ENCODE results near the gene USP21. TPM values are rescaled to one million over a fixed set of nuclear protein-coding genes. Genes with fewer than 3 reads are reported as not detected.

Gene USP21
- total and polyA plus RNA-seq, 2 of the 13 experiments (the other 11 are each of a cell fraction or from before 2014, with no cell fraction given): 10.1 to 33.1 TPM

DNA sequence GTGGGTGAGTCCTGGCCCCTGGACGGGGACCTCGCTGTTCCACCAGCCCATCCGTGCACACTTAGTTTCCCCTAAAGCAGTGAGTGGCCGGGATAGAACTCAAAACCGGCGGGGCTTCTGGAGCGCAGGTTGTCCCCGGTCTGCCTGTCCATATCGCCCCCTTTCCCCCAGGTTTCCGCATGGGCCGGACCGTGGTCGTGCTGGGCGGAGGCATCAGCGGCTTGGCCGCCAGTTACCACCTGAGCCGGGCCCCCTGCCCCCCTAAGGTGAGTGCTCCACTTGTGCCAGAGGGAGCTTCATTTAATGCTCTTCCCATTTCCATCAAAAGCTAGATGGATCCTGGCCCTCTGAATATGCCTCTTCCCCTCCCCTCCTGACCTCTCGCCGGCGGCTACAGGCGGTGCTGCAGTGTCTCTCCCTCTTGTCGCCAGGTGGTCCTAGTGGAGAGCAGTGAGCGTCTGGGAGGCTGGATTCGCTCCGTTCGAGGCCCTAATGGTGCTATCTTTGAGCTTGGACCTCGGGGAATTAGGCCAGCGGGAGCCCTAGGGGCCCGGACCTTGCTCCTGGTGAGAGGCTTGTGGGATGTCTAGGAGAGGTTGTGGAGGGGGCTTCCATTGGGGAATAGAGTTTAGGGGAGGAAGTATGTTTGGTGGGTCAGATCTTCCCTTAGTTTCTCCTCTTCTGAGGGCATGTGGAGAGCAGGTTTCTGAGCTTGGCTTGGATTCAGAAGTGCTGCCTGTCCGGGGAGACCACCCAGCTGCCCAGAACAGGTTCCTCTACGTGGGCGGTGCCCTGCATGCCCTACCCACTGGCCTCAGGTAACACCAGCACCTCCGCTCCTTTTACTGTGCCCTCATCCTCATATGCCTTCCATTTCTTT, 7.6 kb downstream of the USP21 start (continued):
- TF ChIP-seq, protein P1, sequence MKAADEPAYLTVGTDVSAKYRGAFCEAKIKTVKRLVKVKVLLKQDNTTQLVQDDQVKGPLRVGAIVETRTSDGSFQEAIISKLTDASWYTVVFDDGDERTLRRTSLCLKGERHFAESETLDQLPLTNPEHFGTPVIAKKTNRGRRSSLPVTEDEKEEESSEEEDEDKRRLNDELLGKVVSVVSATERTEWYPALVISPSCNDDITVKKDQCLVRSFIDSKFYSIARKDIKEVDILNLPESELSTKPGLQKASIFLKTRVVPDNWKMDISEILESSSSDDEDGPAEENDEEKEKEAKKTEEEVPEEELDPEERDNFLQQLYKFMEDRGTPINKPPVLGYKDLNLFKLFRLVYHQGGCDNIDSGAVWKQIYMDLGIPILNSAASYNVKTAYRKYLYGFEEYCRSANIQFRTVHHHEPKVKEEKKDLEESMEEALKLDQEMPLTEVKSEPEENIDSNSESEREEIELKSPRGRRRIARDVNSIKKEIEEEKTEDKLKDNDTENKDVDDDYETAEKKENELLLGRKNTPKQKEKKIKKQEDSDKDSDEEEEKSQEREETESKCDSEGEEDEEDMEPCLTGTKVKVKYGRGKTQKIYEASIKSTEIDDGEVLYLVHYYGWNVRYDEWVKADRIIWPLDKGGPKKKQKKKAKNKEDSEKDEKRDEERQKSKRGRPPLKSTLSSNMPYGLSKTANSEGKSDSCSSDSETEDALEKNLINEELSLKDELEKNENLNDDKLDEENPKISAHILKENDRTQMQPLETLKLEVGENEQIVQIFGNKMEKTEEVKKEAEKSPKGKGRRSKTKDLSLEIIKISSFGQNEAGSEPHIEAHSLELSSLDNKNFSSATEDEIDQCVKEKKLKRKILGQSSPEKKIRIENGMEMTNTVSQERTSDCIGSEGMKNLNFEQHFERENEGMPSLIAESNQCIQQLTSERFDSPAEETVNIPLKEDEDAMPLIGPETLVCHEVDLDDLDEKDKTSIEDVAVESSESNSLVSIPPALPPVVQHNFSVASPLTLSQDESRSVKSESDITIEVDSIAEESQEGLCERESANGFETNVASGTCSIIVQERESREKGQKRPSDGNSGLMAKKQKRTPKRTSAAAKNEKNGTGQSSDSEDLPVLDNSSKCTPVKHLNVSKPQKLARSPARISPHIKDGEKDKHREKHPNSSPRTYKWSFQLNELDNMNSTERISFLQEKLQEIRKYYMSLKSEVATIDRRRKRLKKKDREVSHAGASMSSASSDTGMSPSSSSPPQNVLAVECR (CRISPR knock-in tag; IDR thresholded peaks at IDR 0.05; ENCODE audit: borderline replicate concordance): 0 out of 2 replicates have a peak, but pooled peaks have one; percentile 16
- TF ChIP-seq RBM39 (IDR thresholded peaks at IDR 0.05; ENCODE audit: low read depth, low read length, poor library complexity, severe bottlenecking): peak; percentile 44

DNA sequence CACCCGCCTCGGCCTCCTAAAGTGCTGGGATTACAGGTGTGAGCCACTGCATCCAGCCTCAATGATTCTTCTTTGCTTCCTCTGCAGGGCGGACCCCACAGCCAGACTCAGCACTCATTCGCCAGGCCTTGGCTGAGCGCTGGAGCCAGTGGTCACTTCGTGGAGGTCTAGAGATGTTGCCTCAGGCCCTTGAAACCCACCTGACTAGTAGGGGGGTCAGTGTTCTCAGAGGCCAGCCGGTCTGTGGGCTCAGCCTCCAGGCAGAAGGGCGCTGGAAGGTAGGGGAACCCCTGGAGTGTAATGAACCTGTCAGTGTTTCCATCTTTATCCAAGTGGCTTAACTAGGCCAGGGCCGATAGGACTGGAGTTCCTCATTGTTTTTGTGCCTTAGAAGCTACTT, 9.6 kb downstream of the USP21 start:
- no peaks in the 10 kb centered on the region for H3K9me3 ChIP-seq (ENCODE audit: low read length)
- DNase-seq (ENCODE audit: low spot score) (no peak), FAIRE-seq (no peak), ATAC-seq (no peak)
- peaks cover 15% of the 10 kb centered on the region for H3K4me1 ChIP-seq (ENCODE audit: insufficient read depth, low read length)
- H3K9ac ChIP-seq (ENCODE audit: insufficient read depth, low read depth, low read length): no peak overlapping the region
- intact Hi-C loops (cut with micrococcal nuclease; ENCODE audit: unreplicated experiment) (no loop called here), in situ Hi-C loops (cut with HindIII; ENCODE audit: extremely low pct_ligation_motif_present, low pct_unique_long_range_greater_than_20kb) (no loop called here)
- no peaks in the 10 kb centered on the region for H3K27me3 ChIP-seq (ENCODE audit: control insufficient read depth in 1 of 2, insufficient read depth in 2 of 2, low read length in 2 of 2)
- no peak overlapping the region for H3K27ac ChIP-seq (ENCODE audit: extremely low read length, insufficient read depth, low read length)
- H2AFZ ChIP-seq (ENCODE audit: low read length): no peak overlapping the region
- no TSS peak for BruUV-seq (replicated peaks)
- peaks cover 2% of the 10 kb centered on the region for H3K79me2 ChIP-seq (ENCODE audit: insufficient read depth, low read length)
- peaks cover 9 to 41% of the 10 kb centered on the region in 2 experiments for H3K36me3 ChIP-seq (replicated peaks in 1 of 2; ENCODE audit: control insufficient read depth in 1 of 2, insufficient read depth in 2 of 2, low read length in 2 of 2)
- H4K20me1 ChIP-seq (ENCODE audit: insufficient read depth, low read length): no peaks in the 10 kb centered on the region
- no peak overlapping the region for H3K4me3 ChIP-seq (replicated peaks in 1 of 3; ENCODE audit: insufficient read depth in 1 of 3, low read depth in 2 of 3, low read length in 3 of 3)
- no peak overlapping the region for H3K4me2 ChIP-seq (ENCODE audit: low read depth, low read length)
- ChIA-PET CTCF (ENCODE audit: low intra/inter-chr PET ratio, low total read pairs) (no interaction called here), POLR2A (no interaction called here)
- TF ChIP-seq, protein P2, sequence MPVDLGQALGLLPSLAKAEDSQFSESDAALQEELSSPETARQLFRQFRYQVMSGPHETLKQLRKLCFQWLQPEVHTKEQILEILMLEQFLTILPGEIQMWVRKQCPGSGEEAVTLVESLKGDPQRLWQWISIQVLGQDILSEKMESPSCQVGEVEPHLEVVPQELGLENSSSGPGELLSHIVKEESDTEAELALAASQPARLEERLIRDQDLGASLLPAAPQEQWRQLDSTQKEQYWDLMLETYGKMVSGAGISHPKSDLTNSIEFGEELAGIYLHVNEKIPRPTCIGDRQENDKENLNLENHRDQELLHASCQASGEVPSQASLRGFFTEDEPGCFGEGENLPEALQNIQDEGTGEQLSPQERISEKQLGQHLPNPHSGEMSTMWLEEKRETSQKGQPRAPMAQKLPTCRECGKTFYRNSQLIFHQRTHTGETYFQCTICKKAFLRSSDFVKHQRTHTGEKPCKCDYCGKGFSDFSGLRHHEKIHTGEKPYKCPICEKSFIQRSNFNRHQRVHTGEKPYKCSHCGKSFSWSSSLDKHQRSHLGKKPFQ (CRISPR knock-in tag; IDR thresholded peaks at IDR 0.05; ENCODE audit: insufficient replicate concordance): no peak
- TF ChIP-seq, protein P3, sequence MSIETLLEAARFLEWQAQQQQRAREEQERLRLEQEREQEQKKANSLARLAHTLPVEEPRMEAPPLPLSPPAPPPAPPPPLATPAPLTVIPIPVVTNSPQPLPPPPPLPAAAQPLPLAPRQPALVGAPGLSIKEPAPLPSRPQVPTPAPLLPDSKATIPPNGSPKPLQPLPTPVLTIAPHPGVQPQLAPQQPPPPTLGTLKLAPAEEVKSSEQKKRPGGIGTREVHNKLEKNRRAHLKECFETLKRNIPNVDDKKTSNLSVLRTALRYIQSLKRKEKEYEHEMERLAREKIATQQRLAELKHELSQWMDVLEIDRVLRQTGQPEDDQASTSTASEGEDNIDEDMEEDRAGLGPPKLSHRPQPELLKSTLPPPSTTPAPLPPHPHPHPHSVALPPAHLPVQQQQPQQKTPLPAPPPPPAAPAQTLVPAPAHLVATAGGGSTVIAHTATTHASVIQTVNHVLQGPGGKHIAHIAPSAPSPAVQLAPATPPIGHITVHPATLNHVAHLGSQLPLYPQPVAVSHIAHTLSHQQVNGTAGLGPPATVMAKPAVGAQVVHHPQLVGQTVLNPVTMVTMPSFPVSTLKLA (IDR thresholded peaks at IDR 0.05): no peak
- no peak for TF ChIP-seq ZNF180 (CRISPR knock-in tag; IDR thresholded peaks at IDR 0.05; ENCODE audit: borderline replicate concordance, low read depth)
- TF ChIP-seq NFE2L1 (CRISPR knock-in tag; IDR thresholded peaks at IDR 0.05; ENCODE audit: borderline replicate concordance): no peak
- TF ChIP-seq, protein P4, sequence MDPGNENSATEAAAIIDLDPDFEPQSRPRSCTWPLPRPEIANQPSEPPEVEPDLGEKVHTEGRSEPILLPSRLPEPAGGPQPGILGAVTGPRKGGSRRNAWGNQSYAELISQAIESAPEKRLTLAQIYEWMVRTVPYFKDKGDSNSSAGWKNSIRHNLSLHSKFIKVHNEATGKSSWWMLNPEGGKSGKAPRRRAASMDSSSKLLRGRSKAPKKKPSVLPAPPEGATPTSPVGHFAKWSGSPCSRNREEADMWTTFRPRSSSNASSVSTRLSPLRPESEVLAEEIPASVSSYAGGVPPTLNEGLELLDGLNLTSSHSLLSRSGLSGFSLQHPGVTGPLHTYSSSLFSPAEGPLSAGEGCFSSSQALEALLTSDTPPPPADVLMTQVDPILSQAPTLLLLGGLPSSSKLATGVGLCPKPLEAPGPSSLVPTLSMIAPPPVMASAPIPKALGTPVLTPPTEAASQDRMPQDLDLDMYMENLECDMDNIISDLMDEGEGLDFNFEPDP (CRISPR knock-in tag; conservative IDR thresholded peaks at IDR 0.05): no peak
- no peak for TF ChIP-seq BHLHE40 (IDR thresholded peaks at IDR 0.05; ENCODE audit: low read length)
- WGBS (ENCODE audit: low lambda C conversion rate): 94% methylated on average over 6 of the region's 9 CpGs
